ENCODE data around the gene DNAAF3. TPM values are rescaled to one million over a fixed set of nuclear protein-coding genes. Genes with fewer than 3 reads are reported as not detected.
"Not testable (repeated sequence)": the region's sequence is repeated elsewhere in the genome, so short reads cannot be mapped to it uniquely, and the experiment has no call there.

DNAAF3 gene
- polyA plus RNA-seq, 4 donors = 5.1 to 10.0 (median 9.6) TPM

GRCh38 chr19:55156202-55157063, 10.0 kb downstream of the DNAAF3 start:
- DNase-seq (ENCODE audit: low read depth in 4 of 4, low spot score in 2 of 4) = no peak

DNA sequence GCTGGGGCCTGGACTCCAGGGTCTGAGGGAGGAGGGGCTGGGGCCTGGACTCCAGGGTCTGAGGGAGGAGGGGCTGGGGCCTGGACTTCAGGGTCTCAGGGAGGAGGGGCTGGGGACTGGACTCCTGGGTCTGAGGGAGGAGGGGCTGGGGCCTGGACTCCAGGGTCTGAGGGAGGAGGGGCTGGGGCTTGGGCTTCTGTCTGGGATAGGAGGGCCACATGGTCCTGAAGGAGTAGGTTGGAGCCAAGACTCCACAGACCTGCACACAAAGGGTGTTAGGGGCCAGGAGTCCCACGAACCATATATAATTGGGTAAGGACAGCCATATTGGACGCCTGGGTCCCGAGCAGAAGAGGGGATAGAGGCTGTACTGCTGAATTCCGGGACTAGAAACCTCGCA, 10.6 kb downstream of the DNAAF3 start:
- DNase-seq (ENCODE audit: low read depth in 4 of 4, low spot score in 2 of 4) = not testable (repeated sequence)

DNA sequence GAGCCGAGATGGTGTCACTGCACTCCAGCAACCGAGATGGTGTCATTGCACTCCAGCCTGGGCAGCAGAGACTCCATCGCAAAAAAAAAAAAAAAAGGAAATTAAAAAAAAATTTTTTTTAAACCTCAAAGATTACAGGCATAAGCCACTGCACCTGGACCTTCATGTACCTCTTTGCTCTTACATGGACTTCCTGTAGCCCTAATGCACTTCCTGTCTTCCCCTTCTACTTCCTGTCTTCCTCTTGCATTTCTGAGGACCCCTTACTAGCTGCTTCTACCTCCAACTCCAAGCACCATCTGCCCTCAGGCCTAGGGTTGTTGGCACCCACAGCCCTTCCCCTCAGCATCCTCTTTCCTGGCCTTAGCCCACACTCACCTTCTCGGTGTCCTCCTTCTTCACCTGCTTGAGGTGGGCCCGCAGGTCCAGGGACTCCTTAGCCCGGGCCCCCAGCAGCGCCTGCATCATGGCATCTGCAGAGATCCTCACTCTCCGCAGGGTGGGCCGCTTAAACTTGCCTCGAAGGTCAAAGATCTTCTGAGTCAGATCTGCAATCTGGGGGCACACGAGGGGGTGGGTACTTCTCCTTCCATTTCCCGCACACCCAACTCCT, 12.7 kb downstream of the DNAAF3 start:
- no peak for DNase-seq (ENCODE audit: low read depth in 4 of 4, low spot score in 2 of 4)

- DNase-seq (ENCODE audit: low read depth in 4 of 4, low spot score in 2 of 4) = no peak
Observed at GRCh38 chr19:55152017-55152416, 14.4 kb downstream of the DNAAF3 start.

DNA sequence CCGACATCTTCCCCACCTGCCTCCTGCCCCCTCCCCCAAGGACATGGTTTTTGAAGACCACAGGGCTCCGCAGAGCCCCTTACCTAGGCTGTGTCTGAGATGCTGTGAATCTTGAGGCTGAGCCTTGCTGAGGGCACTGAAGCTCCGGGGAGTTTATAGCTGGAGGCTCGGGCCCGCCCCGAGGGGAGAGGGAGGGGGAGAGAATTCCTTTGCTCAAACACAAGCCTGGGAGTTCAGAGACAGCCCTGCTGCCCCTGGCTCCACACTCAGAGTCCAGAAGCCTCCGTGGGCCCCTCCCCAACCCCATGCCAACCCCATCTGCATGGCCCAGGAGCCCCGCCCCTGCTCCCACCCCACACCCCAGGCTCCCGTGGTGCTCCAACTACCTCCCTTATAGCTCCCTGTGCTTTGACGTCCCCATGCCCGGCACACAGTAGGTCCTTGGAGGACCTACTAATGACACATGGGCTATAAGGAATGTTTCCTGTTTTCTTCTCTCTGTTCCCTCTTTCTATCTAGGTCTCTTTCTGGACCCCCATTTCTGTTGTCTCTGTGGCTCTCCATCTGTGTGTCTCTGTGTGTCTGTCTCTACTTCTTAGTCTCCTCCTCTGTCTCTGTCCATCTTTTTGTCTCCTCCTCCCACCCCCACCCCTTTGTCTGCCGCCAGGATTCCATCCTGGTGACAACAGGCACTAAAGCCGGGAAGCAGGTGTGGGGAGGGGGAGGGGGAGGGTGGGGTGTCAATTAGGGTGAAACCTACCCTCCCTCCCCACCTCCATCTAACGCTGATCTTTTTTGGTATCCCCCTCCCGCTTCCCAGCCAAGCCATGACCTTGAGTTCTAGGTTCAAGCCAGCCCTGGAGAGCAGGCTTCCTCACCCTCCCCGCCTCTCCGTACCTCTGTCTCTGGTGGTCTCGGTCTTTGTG, 17.1 kb downstream of the DNAAF3 start, which contains the start of gene TNNT1:
TSS of gene TNNT1 (minus strand) at position 129 of the 926 bp plus-strand sequence. CDS start 2,049 bp downstream, outside the sequence.
- DNase-seq (ENCODE audit: low read depth in 4 of 4, low spot score in 2 of 4) = no peak

DNA sequence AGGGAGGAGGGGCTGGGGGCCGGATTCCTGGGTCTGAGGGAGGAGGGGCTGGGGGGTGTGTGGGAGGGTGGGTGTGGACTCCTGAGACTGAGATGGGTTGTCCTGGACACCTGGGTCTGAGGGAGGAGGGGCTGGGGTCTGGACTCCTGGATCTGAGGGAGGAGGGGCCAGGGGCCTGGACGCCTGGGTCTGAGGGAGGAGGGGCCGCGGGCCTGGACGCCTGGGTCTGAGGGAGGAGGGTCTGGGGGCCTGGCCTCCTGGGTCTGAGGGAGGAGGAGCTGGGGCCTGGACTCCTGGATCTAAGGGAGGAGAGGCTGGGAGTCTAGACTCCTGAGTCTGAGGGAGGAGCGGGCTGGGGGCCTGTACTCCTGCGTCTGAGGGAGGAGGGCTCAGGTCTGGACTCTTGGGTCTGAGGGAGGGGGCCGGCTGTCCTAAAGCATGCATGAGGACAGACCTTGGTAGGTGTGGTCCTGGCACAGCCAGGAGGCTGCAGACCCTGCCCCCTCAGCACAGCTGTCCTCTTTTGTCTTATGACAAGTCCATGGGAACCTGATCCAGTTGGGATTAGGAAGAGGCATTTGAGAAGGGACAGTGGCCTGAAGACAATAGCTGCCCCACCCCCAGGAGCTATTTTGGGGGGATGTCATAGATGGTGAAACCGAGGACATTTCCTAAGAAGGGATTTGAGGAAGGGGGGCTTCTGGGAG, 18.7 kb downstream of the DNAAF3 start:
- no peak for DNase-seq (ENCODE audit: low read depth in 4 of 4, low spot score in 2 of 4)

DNA sequence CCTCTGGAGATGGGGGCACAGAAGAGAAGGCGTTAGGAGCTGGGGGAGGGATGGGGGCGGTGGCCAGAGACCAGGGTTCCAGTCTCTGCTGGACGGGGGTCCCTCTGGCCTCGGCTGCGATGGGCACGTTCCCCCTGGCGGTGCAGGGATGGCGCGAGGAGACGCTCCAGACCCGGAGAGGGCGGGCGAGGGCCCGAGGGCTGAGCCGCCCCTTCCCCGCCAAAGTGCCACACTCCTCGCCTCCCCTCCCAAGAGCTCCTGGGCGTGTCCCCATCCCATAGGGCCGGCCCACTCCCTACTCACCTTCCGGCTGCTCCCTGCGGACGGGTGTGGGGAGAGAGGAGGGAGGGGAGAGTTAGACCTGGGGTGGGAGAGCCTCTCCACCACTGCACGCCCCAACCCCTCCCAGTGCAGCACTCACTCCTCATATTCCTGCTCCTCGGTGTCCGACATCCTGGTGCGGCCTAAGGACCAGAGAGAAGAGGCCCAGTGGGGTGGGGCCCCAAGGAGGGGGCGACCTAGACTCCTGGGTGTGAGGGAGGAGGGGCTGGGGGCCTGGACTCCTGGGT, 19.6 kb downstream of the DNAAF3 start:
- DNase-seq (ENCODE audit: low read depth in 4 of 4, low spot score in 2 of 4) = no peak

DNA sequence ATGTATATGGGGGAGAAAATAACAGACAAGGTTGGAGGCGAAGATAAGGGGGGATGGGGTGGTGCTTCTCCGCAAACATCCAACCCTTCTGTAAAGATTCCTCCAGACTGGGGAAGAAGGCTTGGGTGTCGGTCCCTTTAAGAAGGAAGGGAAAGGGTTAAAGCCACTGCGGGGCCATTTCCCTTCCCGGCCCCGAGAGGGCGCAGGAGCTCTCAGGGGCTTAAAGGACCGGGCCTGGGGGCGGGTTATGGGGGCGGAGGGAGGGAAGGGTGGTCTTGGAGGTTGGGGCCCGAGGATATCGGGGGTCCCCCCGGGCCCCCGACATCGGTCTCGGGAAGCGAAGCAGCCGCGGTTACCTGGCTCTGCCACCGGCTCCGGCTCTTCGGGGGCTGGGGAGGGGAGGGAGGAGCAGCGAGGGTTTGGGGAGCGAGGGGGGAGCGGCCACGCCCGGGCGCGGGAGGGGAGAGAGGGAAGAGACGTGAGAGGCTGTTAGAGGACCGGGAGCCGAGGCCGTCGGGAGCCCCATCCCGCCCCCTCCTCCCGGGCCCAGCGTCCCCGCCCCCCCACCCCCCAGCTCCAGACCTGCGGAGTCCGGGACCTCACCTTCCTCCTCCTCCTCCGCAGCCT, 20.2 kb downstream of the DNAAF3 start:
- DNase-seq (ENCODE audit: low read depth in 4 of 4, low spot score in 2 of 4) = no peak

- no peak for DNase-seq (ENCODE audit: low read depth in 4 of 4, low spot score in 2 of 4)
Observed at GRCh38 chr19:55145232-55145631, 21.2 kb downstream of the DNAAF3 start.

- no peak for DNase-seq (ENCODE audit: low read depth in 4 of 4, low spot score in 2 of 4)
Observed at GRCh38 chr19:55141696-55142095, 24.7 kb downstream of the DNAAF3 start.

DNA sequence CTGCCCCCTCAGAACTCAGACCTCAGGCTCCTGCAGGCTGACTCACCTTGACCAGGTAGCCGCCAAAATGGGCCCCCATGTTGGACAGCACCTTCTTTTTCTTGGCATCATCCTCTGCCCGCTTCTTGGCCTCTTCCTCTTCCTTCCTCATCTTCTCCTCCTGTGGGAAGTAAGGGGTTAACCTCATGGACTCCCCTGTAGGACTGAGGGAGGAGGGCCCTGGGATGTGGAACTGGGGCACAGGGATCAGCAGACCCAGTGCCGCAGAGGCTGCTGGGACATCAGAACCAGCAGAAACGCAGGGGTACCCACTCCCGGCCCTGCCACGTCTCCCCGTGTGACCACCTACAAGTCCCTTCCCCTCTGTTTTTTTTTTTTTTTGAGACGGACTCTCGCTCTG, 28.5 kb downstream of the DNAAF3 start:
- DNase-seq (ENCODE audit: low read depth in 4 of 4, low spot score in 2 of 4) = no peak

GRCh38 chr19:55136399-55137102, 29.9 kb downstream of the DNAAF3 start:
- no peak for DNase-seq (ENCODE audit: low read depth in 4 of 4, low spot score in 2 of 4)

DNA sequence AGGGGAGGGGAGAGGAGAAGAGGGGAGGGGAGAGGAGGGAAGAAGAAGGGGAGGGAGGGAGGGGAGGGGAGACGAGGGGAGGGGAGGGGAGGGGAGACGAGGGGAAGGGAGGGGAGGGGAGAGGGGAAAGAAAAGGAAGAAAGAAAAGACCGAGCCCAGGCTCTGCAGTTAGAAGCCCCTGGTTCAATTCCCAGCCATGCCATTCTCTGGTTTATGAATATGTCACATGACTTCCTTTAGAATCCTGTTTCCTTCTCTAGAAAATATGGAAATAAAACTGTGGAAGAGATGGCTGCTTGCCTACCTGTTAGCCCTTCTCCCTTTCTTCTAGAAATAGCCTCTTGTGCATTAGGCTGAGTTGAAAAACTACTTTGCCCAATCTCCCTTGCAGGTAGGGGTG, 31.7 kb downstream of the DNAAF3 start:
- no peak for DNase-seq (ENCODE audit: low read depth in 4 of 4, low spot score in 2 of 4)

GRCh38 chr19:55133639-55134444, 32.6 kb downstream of the DNAAF3 start:
- DNase-seq (ENCODE audit: low read depth in 4 of 4, low spot score in 2 of 4) = no peak

GRCh38 chr19:55132453-55133129, 33.8 kb downstream of the DNAAF3 start:
- DNase-seq (ENCODE audit: low read depth in 4 of 4, low spot score in 2 of 4) = no peak

- DNase-seq (ENCODE audit: low read depth in 4 of 4, low spot score in 2 of 4) = no peak
Observed at GRCh38 chr19:55131421-55131820, 35.0 kb downstream of the DNAAF3 start.

DNA sequence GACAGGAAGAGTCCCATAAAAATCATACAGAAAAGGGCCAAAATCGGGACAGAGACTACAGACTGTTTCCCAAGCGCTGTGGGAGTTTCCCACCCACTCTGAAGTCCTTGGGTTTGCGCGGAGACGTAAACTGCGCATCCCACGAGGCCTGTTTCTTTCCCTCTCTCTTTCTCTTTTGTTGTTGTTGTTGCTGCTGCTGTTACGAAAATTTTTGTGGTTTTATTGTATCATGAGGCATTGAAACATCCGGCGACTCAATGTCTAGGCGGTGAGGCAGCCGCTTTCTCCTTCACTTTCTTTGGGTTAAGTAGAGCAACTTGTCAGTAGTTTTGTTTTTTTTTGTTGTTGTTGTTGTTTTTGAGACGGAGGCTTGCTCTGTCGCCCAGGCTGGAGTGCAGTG, 47.4 kb downstream of the DNAAF3 start:
- DNase-seq (ENCODE audit: low read depth in 4 of 4, low spot score in 2 of 4) = no peak
